ENCODE measurements around the gene TKTL1.

TKTL1 gene

DNA sequence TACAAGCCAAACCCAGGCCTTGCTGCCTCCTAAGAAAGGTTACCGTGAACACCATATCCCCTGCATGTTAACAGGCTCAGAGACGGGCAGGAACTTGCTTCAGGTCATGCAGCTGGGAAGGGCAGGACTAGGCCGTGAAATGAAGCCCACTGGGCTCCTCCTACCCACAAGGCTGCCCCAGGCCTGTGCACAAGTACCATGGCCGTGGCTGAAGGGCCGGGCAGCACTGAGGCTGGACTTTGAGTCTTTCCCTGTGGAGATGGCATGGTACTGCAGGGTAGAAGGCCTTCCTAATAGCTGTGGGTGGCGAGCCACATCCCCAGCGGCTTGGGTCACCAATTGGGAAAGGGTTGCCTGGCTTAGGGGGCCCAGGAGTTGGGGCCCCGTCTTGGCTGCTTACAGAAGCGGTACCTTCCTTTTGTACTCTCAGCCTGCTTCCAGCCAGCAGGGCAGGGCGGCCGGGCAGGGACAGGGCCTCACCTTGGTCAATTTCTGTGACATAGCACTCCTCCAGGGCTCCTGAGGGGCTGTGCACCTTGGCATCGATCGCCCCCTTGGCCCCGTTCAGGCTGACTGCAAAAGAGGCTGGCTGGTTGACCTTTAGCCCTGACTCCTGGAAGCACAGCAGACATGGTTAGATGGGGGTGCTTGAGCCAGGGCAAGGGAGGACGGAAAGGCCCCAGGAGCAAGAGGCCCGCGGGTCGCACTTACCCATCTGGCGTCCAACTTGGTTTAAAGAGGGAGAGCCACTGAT is 55.0 kb downstream of the TKTL1 start:
- H3K4me3 ChIP-seq (ENCODE audit: low read length) = no peak overlapping the region
- no peaks in the 10 kb centered on the region for H3K9me3 ChIP-seq (ENCODE audit: insufficient read depth, low read depth, low read length)
- no peak overlapping the region for H3K9ac ChIP-seq (ENCODE audit: low read depth, low read length)
- no peaks in the 10 kb centered on the region for H3K27me3 ChIP-seq (ENCODE audit: insufficient read depth, low read length)
- no peak overlapping the region for H3K27ac ChIP-seq (ENCODE audit: low read length)
- peaks cover 74% of the 10 kb centered on the region for H3K36me3 ChIP-seq (ENCODE audit: insufficient read depth, low read depth, low read length)
- no peaks in the 10 kb centered on the region for H3K4me1 ChIP-seq (ENCODE audit: insufficient read depth, low read length)

DNA sequence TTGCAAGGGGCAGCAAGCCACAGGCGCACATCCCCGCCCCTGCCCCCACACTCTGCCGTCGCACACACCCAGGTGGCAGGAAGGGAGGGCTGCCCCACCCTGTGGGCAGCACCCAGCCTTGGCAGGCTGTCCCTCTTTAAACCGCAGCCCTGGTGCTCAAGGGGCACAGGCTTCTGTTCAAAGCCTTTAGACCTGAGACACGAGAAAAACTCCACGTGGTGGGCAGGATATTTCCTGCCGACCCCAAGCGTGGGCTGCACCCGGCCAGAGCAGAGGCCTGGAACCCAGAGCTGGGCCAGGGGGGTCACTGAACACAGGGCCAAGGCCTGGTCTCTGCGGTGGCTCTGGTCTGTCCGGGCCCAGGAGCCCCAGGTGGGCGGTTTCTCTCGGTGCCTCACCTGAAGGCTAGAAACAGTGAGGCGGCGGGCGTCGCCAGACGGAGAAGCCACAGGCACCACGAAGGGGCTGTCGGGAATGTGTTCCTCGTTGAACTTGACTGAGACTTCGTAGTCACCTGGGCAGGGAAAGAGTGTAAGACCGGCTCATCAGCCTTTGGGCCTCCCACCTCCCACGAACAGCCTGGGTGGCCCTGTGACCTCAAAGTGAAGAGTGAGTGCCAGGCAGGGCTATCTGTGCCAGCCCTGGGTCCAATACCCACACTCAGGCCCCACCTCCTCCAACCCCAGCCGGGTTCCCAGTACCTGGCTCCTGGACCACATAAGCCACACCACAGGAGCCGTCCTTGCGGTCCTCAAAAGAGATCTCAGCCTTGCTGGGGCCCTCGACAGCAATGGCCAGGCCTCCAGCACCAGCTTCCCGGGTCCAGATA is 55.8 kb downstream of the TKTL1 start:
- no peak overlapping the region for H3K9ac ChIP-seq (ENCODE audit: low read depth, low read length)
- H3K36me3 ChIP-seq (ENCODE audit: insufficient read depth, low read depth, low read length) = peaks cover 82% of the 10 kb centered on the region
- H3K27ac ChIP-seq (ENCODE audit: low read length) = no peak overlapping the region
- H3K9me3 ChIP-seq (ENCODE audit: insufficient read depth, low read depth, low read length) = no peaks in the 10 kb centered on the region
- H3K4me1 ChIP-seq (ENCODE audit: insufficient read depth, low read length) = no peaks in the 10 kb centered on the region
- H3K4me3 ChIP-seq (ENCODE audit: low read length) = no peak overlapping the region
- H3K27me3 ChIP-seq (ENCODE audit: insufficient read depth, low read length) = no peaks in the 10 kb centered on the region

GRCh38 chrX:154352012-154352401 is 56.4 kb downstream of the TKTL1 start:
- H3K36me3 ChIP-seq (ENCODE audit: insufficient read depth, low read depth, low read length) = peaks cover 88% of the 10 kb centered on the region
- H3K27me3 ChIP-seq (ENCODE audit: insufficient read depth, low read length) = no peaks in the 10 kb centered on the region
- H3K4me3 ChIP-seq (ENCODE audit: low read length) = no peak overlapping the region
- no peaks in the 10 kb centered on the region for H3K4me1 ChIP-seq (ENCODE audit: insufficient read depth, low read length)
- H3K9me3 ChIP-seq (ENCODE audit: insufficient read depth, low read depth, low read length) = no peaks in the 10 kb centered on the region
- no peak overlapping the region for H3K9ac ChIP-seq (ENCODE audit: low read depth, low read length)
- no peak overlapping the region for H3K27ac ChIP-seq (ENCODE audit: low read length)

DNA sequence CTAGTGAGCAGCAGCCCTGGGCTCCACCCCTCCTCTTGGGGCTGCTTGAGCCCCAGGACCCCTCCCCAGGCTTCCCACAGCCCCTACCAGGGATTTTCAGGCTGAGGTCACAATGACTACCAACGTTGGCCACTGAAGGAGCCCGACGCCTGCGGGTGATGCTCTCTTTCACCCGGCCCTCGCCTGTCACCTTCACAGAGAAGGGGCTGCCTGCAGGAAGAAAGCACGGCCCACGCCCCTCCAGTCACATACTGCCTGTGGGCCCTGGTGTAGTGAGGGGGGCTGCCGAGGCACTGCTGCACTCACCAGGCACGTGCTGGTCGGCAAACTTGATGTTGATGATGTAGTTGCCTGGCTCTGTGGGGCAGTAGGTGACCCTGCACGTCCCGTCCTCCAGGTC is 56.9 kb downstream of the TKTL1 start:
- Histone ChIP-seq H3K9me3 (ENCODE audit: insufficient read depth, low read depth, low read length) (no peaks in the 10 kb centered on the region), H3K9ac (ENCODE audit: low read depth, low read length) (no peak overlapping the region), H3K27ac (ENCODE audit: low read length) (no peak overlapping the region), H3K4me3 (ENCODE audit: low read length) (no peak overlapping the region), H3K4me1 (ENCODE audit: insufficient read depth, low read length) (no peaks in the 10 kb centered on the region), H3K36me3 (ENCODE audit: insufficient read depth, low read depth, low read length) (peaks cover 92% of the 10 kb centered on the region), H3K27me3 (ENCODE audit: insufficient read depth, low read length) (no peaks in the 10 kb centered on the region)

- H3K36me3 ChIP-seq (ENCODE audit: insufficient read depth, low read depth, low read length) = peaks cover 98% of the 10 kb centered on the region
- no peaks in the 10 kb centered on the region for H3K9me3 ChIP-seq (ENCODE audit: insufficient read depth, low read depth, low read length)
- no peaks in the 10 kb centered on the region for H3K4me1 ChIP-seq (ENCODE audit: insufficient read depth, low read length)
- no peaks in the 10 kb centered on the region for H3K27me3 ChIP-seq (ENCODE audit: insufficient read depth, low read length)
- H3K27ac ChIP-seq (ENCODE audit: low read length) = no peak overlapping the region
- no peak overlapping the region for H3K4me3 ChIP-seq (ENCODE audit: low read length)
- no peak overlapping the region for H3K9ac ChIP-seq (ENCODE audit: low read depth, low read length)
These were observed 57.7 kb downstream of the TKTL1 start for GRCh38 chrX:154353172-154353843.

- Histone ChIP-seq H3K36me3 (ENCODE audit: insufficient read depth, low read depth, low read length) (peaks cover 100% of the 10 kb centered on the region), H3K27ac (ENCODE audit: low read length) (no peak overlapping the region), H3K9ac (ENCODE audit: low read depth, low read length) (no peak overlapping the region), H3K4me1 (ENCODE audit: insufficient read depth, low read length) (no peaks in the 10 kb centered on the region), H3K9me3 (ENCODE audit: insufficient read depth, low read depth, low read length) (no peaks in the 10 kb centered on the region), H3K4me3 (ENCODE audit: low read length) (no peak overlapping the region), H3K27me3 (ENCODE audit: insufficient read depth, low read length) (no peaks in the 10 kb centered on the region)
These were observed 58.4 kb downstream of the TKTL1 start for GRCh38 chrX:154354013-154354412.

DNA sequence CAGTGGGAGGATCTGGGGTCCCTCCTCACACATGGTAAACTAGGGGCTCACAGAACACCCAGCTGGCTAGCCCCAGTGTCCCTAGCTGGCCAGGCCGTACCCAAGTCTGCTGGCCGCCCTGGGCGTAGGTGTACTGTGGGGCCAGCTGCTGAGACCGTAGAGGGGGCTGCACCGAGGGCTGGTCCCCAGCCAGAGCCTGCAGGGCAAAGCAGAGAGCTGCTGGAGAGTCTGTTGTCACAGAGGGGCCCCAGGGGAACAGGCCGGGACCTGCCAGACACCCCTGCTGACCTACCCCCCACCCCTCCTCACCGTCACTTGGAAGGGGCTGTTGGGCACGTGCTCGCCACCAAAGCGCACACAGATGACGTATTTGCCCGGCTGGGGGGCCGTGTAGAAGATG is 58.9 kb downstream of the TKTL1 start:
- Histone ChIP-seq H3K4me3 (ENCODE audit: low read length) (no peak overlapping the region), H3K36me3 (ENCODE audit: insufficient read depth, low read depth, low read length) (peaks cover 100% of the 10 kb centered on the region), H3K9me3 (ENCODE audit: insufficient read depth, low read depth, low read length) (no peaks in the 10 kb centered on the region), H3K4me1 (ENCODE audit: insufficient read depth, low read length) (no peaks in the 10 kb centered on the region), H3K27me3 (ENCODE audit: insufficient read depth, low read length) (no peaks in the 10 kb centered on the region), H3K9ac (ENCODE audit: low read depth, low read length) (no peak overlapping the region), H3K27ac (ENCODE audit: low read length) (no peak overlapping the region)

GRCh38 chrX:154355094-154355775 is 59.6 kb downstream of the TKTL1 start:
- Histone ChIP-seq H3K9ac (ENCODE audit: low read depth, low read length) (no peak overlapping the region), H3K36me3 (ENCODE audit: insufficient read depth, low read depth, low read length) (peaks cover 100% of the 10 kb centered on the region), H3K4me1 (ENCODE audit: insufficient read depth, low read length) (no peaks in the 10 kb centered on the region)

DNA sequence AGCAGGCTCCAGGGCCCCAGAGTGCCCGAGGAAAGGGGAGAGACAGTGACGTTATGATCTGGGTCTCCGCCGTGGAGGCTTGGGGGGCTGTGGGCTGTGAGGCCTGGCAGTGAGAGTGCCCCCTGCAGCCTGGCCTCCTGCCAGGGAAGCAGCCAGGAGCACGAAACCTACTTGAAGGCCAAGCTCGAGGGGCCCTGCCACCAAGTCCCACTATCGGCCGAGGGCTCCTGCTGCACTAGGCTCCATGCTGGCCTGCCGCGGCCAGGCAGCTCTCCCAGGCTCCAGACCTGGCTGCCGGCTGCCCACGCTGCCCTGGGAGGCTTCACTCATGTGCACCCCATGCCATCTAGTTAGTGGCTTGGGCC is 60.2 kb downstream of the TKTL1 start:
- Histone ChIP-seq H3K36me3 (ENCODE audit: insufficient read depth, low read depth, low read length) (peaks cover 100% of the 10 kb centered on the region), H3K9me3 (ENCODE audit: insufficient read depth, low read depth, low read length) (no peaks in the 10 kb centered on the region), H3K27ac (ENCODE audit: low read length) (no peak overlapping the region), H3K27me3 (ENCODE audit: insufficient read depth, low read length) (no peaks in the 10 kb centered on the region), H3K9ac (ENCODE audit: low read depth, low read length) (no peak overlapping the region), H3K4me1 (ENCODE audit: insufficient read depth, low read length) (no peaks in the 10 kb centered on the region), H3K4me3 (ENCODE audit: low read length) (no peak overlapping the region)

More at GRCh38 chrX:154355094-154355775, 59.6 kb downstream of the TKTL1 start:
- H3K27me3 ChIP-seq (ENCODE audit: insufficient read depth, low read length) = no peaks in the 10 kb centered on the region
- no peaks in the 10 kb centered on the region for H3K9me3 ChIP-seq (ENCODE audit: insufficient read depth, low read depth, low read length)
- H3K4me3 ChIP-seq (ENCODE audit: low read length) = no peak overlapping the region
- no peak overlapping the region for H3K27ac ChIP-seq (ENCODE audit: low read length)

DNA sequence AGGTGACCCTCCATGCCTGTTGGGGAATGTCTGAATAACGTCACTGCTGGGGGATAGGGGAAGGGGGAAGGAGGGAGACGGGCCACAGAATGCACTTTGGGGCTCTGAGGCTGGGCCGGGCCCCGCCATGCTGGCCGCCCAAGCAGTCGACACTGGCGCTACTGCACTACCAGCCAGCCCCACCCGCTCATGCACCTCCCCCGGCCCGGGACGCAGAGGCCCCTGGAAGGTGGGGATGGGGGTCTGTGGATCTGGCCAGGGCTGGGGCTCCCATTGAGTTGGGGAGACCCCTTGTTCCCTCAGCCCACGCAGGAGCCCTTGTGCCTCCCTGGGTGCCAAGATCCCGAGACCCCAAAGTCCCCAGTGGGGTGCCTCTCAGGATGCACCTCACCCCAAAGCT is 61.0 kb downstream of the TKTL1 start:
- Histone ChIP-seq H3K9me3 (ENCODE audit: insufficient read depth, low read depth, low read length) (no peaks in the 10 kb centered on the region), H3K27ac (ENCODE audit: low read length) (no peak overlapping the region), H3K4me3 (ENCODE audit: low read length) (no peak overlapping the region), H3K4me1 (ENCODE audit: insufficient read depth, low read length) (no peaks in the 10 kb centered on the region), H3K36me3 (ENCODE audit: insufficient read depth, low read depth, low read length) (peaks cover 99% of the 10 kb centered on the region), H3K9ac (ENCODE audit: low read depth, low read length) (no peak overlapping the region), H3K27me3 (ENCODE audit: insufficient read depth, low read length) (no peaks in the 10 kb centered on the region)

DNA sequence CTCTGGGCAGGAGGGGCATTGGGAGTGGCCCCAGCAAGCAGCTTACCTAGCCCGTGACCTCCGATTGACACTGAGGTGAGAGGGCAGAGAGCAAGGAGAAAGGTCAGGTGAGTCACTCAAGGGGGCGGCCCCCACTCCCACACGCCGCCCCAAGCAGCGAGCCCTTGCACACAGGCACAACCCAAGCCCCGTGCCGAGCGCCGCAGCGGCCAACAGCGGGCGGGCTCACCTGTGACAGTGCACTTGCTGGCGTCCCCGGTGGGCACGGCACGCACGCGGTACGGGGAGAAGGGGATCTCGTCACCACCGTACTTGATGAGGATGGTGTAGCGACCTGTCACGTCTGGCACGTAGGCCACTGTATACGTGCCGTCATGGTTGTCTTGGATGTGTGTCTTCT is 61.6 kb downstream of the TKTL1 start:
- H3K9ac ChIP-seq (ENCODE audit: low read depth, low read length) = no peak overlapping the region
- H3K27ac ChIP-seq (ENCODE audit: low read length) = no peak overlapping the region
- H3K4me3 ChIP-seq (ENCODE audit: low read length) = no peak overlapping the region
- no peaks in the 10 kb centered on the region for H3K9me3 ChIP-seq (ENCODE audit: insufficient read depth, low read depth, low read length)
- H3K4me1 ChIP-seq (ENCODE audit: insufficient read depth, low read length) = no peaks in the 10 kb centered on the region
- peaks cover 99% of the 10 kb centered on the region for H3K36me3 ChIP-seq (ENCODE audit: insufficient read depth, low read depth, low read length)
- H3K27me3 ChIP-seq (ENCODE audit: insufficient read depth, low read length) = no peaks in the 10 kb centered on the region

Measured in iPS-20b (cell line).